Measurements from ENCODE around the gene PAX6.

PAX6 gene

DNA sequence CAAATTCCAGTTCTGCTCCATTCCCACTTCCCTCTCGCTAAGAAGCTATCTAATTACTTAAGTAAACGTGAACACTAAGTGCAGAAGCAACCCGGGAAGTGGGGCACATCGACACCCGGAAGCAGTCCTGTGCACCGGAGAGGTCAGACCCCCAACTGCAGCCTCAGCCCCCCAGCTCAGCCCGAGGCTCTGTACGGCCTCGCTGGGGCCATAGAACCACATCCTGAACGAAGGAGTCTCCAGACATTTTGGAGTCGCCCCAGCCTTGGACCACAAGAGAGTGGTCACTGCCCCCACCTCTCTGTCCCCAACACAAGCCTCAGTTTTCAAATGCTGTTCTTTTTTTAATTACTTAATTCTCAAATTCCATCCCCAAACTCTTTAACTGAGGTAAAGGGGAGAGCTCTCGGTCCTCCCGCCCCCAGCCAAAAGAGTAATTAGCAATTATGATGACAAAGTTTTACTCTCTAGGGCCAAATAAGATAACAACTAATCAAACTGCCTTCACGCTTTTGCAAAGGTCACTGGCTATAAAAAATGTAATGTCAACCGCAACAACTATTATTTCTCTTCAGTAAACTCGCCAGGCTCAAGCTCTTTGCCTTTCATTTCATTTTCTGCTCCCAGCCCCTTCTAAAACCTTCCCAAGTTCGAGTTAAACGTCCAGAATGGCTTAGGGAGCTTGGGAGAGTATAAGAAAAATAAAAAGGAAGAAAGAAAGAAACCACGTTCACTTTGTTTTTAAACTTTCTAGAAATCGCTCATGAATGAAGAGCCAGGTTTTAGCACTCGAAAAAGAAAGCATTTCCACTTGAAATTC lies 2.2 kb downstream of the PAX6 start:
- in situ Hi-C loops (cut with MboI; ENCODE audit: low sequenced_read_pairs) = no loop called here
- Histone ChIP-seq H3K9me3 (no peaks in the 10 kb centered on the region), H3K27me3 (ENCODE audit: low read depth) (peaks cover 18% of the 10 kb centered on the region), H3K4me1 (peaks cover 26% of the 10 kb centered on the region), H3K36me3 (replicated peaks) (no peaks in the 10 kb centered on the region), H3K4me3 (peak overlapping the region; percentile 40)
- no peak for DNase-seq (ENCODE audit: low spot score in 2 of 2)

DNA sequence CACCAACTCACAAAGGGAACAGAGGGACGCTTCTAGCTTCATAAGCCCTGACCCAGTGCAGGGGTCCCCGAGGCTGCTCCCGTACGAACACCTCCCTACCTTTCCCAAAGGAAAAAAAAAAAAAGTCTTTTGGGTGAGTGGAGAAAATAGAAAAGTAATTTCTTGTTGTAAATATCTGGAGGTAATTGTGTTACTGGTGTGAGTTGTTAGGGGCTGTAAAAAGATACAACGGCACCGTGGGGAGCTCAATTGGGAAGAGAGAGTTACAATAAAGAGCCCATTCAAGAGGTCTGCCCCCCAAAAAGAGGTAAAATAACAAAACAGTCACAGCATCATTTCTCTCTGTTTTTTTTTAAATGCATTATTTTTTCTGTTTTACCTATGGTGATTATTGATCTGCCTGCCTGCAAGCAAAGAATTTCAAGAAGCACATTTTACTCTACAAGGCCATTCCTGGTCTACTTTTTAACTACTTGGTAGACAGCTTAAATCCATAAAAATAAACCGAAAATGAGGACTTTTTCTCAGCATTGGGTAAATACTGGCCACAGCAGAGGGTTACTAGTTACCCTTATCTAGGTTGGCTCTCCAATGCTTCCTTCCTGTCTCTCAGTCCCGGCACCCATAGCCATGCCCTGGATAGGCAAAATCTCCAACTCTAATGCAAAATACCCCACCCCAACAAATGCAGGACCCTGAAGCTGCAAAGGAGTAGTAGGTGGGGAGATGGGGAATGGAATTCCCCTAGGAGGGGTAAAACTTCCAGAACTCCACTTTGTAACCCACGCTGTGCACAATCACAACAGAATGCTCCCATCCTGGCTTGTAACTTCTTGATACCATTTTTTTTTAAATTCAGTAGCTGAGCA lies 3.1 kb downstream of the PAX6 start:
- Histone ChIP-seq H3K27me3 (ENCODE audit: low read depth) (peaks cover 13% of the 10 kb centered on the region), H3K36me3 (replicated peaks) (no peaks in the 10 kb centered on the region), H3K4me1 (peaks cover 22% of the 10 kb centered on the region), H3K9me3 (no peaks in the 10 kb centered on the region), H3K4me3 (no peak overlapping the region)
- no peak for DNase-seq (ENCODE audit: low spot score in 2 of 2)
- in situ Hi-C loops (cut with MboI; ENCODE audit: low sequenced_read_pairs) = no loop called here

DNA sequence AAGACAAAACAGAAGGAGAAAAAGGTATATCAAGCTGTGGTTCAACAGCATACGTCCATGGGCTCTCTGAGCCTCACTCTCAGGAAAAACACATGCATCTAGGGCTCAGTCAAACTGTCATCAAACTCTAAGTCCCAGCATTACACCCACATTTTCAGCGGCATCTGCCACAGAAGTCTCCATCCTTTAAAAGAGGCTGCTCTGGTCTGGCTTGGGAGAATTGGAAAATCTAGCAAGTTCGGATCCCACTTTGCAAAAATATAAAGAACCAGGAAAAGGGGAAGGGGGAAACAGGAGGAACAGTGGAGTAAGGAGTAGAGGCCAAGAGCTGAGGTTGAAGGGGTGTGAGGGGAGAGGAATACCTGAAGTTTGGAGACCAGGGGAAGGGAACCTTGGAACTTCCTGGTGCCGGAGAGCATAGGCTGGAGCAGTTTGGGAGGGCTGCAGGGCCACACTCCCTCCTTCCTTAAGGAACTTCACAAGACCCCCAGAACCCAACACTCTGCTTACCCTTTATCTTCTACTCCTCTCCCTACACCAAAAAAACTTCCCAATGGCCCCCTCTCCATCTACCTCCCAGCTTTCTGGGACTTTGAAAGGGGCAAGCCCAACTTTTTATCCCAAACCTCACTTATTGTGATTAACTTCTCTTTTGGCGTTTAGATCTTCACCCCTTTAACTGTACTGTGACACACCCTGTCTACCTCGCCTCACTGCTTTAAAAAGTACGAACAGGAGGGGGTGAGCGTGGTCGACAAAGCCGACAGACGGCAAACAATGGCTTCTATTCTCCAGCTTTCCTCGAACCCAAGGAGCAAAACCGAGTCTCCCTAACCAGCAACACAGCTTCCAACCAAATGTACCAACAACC lies 4.0 kb downstream of the PAX6 start:
- H3K4me1 ChIP-seq = peaks cover 18% of the 10 kb centered on the region
- DNase-seq (ENCODE audit: low spot score in 2 of 2) = no peak
- H3K27me3 ChIP-seq (ENCODE audit: low read depth) = peaks cover 11% of the 10 kb centered on the region
- H3K36me3 ChIP-seq (replicated peaks) = no peaks in the 10 kb centered on the region
- H3K4me3 ChIP-seq = no peak overlapping the region
- in situ Hi-C loops (cut with MboI; ENCODE audit: low sequenced_read_pairs) = no loop called here
- H3K9me3 ChIP-seq = no peaks in the 10 kb centered on the region

DNA sequence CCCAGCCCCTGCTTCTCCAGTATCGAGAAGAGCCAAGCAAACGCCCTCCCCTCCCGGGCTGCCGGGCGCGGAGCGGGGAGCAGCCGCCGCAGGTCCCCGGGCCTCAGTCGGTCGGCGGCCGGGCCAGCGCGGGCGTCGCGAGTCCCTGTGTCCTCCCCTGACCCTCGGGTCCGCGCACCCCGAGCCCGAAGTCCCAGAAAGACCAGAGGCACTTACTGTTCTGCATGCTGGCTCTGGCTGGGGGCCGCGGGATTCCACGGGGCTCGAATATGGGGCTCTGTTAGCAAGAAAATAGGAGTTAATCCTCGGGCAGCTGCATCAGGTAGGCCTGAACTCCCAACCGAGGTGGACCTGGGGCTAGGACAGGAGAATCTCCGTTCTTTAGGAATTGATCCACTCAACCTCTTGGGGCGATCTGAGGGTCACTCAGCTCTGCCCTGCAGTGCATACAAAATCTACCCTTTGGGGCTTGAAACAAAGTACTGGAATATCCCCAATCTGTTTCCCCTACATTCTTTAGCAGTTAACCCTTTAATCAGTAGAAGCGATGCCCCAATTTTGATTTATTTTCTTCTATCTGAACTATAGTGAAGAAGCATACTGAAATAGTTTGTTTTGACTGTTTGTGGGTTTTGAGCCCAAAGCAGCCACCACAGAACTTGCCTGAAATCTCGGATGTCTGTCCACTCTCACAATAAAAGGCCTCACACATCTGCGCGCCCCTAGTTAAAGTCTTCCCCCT lies 4.8 kb downstream of the PAX6 start:
- Histone ChIP-seq H3K4me1 (peaks cover 18% of the 10 kb centered on the region), H3K27me3 (ENCODE audit: low read depth) (peaks cover 11% of the 10 kb centered on the region)
- in situ Hi-C loops (cut with MboI; ENCODE audit: low sequenced_read_pairs) = no loop called here

DNA sequence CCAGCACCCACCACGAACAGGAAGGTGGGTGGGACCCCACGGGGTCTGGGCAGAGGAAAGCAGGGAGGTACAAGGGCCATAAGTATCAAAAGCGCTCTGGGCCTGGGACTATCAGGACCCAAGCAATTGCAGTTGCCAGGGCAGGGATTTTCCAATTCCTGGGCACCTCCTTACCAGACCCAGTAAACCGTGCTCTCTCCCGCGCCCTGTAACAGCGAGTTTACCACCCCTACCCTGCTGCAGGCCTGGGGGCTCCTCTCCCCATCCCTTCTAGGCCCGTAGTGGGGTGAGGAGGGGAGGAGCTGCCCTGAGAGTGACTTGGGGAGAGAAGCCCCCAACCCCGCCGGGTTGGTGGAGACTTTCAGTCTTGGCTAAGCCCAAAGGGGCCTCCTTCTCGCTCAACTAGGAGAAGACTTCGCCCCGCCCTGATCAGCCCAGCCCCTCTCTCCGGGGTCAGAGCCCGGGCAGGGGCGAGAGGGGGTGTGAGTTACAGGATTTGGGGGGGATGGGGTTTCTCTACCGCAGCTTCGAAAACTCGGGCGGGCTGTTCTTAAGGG lies 5.4 kb downstream of the PAX6 start:
- H3K4me3 ChIP-seq = no peak overlapping the region
- H3K27me3 ChIP-seq (ENCODE audit: low read depth) = peaks cover 11% of the 10 kb centered on the region
- peaks cover 17% of the 10 kb centered on the region for H3K4me1 ChIP-seq
- H3K9me3 ChIP-seq = no peaks in the 10 kb centered on the region
- DNase-seq (ENCODE audit: low spot score in 2 of 2) = no peak
- in situ Hi-C loops (cut with MboI; ENCODE audit: low sequenced_read_pairs) = no loop called here
- H3K36me3 ChIP-seq (replicated peaks) = no peaks in the 10 kb centered on the region

More for the DNA sequence above, 4.8 kb downstream of the PAX6 start:
- no peak overlapping the region for H3K4me3 ChIP-seq
- no peaks in the 10 kb centered on the region for H3K9me3 ChIP-seq
- DNase-seq (ENCODE audit: low spot score in 2 of 2) = no peak
- H3K36me3 ChIP-seq (replicated peaks) = no peaks in the 10 kb centered on the region

DNA sequence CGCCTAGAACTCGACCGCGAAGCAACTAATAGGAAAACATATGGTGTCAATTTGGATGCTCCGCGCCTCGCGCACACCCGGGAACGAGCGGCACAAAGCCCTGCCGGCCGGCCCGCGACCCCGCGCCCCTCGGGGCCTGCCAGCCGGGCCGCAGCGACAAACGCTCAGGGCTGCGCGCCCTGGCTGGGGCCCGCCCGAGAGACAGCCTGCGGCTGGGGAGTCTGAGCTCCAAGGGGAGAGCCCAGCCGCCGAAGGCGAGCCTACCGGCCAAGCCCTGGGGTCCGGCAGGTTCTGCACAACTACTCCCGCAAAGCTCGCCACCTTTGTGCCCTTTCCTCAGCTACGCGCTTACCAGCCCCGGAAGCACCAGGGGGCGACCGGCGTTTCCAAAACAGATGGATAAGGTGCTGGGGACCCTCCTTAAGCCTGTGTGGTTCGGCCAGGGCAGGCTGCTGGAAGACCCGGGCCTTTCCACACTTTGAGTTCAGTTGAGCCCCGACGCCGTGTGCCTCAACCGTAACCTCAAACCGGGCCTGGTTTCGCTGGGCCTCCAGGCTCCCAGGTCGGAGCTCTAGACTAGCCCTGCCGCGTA lies 6.0 kb downstream of the PAX6 start:
- DNase-seq (ENCODE audit: low spot score in 2 of 2) = no peak
- Histone ChIP-seq H3K4me1 (peaks cover 15% of the 10 kb centered on the region), H3K27me3 (ENCODE audit: low read depth) (peaks cover 11% of the 10 kb centered on the region), H3K9me3 (no peaks in the 10 kb centered on the region), H3K36me3 (replicated peaks) (no peaks in the 10 kb centered on the region), H3K4me3 (no peak overlapping the region)
- in situ Hi-C loops (cut with MboI; ENCODE audit: low sequenced_read_pairs) = no loop called here

DNA sequence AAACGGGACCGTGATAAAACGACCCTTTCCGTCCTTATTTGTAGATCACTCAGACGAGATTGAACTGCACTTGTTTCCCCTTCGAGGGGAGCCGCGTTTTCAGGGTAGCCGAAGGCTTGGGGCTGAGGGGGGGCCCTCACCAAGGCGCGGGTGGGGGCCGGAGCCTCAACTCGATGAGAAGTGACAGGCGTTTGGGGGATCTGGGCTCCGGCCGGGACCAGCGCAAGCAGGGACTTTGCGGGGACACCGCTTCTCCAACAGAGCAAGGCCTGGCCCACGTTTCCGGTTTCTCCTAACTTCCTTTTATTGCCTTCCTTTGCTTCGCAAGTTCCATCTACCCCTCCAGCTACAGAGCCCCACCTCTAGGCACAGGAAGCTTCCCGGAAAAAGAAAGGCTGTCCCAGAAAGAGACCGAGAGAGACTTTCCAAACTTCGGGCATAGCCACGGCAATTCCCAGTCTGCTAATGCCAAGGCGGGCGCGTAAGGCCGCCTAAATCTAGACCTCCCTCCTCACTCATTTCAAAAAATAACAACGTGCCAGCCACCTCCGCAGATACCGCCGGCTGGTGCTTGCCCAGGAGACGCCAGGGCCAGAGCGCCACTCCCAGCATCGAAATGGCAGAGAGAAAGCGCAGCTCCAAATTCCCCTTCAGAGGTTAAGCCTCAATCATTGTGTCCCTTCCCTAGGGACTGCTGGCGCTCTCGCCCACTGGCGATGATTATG lies 6.6 kb downstream of the PAX6 start:
- no peak for DNase-seq (ENCODE audit: low spot score in 2 of 2)
- Histone ChIP-seq H3K36me3 (replicated peaks) (no peaks in the 10 kb centered on the region), H3K9me3 (no peaks in the 10 kb centered on the region), H3K4me3 (no peak overlapping the region), H3K4me1 (peaks cover 11% of the 10 kb centered on the region), H3K27me3 (ENCODE audit: low read depth) (peaks cover 5% of the 10 kb centered on the region)
- in situ Hi-C loops (cut with MboI; ENCODE audit: low sequenced_read_pairs) = no loop called here

DNA sequence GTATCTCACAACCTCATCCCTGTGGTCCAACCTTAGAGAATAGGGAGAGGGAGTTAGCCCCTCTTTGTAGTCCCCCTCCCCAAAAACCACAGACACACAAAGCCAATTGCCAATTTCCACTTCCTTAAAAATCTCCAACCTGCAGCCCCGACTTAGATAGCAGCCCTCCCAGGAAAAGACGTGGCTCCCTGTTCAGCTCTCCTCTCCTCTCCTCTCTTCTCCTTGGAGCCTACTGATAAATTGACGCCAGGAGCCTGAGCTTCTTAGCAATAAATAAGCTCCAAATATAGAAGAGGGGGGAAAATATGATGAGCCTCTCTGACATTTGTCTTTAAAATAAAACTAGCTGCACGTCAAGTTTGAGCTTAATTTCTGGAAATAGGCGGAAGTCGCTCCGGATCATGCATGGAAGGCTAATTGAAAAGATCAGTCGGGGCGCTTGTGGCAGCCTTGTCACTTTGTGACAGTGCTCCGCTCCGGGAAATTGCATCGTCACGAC lies 7.3 kb downstream of the PAX6 start:
- Histone ChIP-seq H3K4me3 (no peak overlapping the region), H3K36me3 (replicated peaks) (no peaks in the 10 kb centered on the region), H3K9me3 (no peaks in the 10 kb centered on the region), H3K4me1 (peaks cover 5% of the 10 kb centered on the region; the same call in 1 of the 2 replicates), H3K27me3 (ENCODE audit: low read depth) (peaks cover 5% of the 10 kb centered on the region)
- no peak for DNase-seq (ENCODE audit: low spot score in 2 of 2)
- in situ Hi-C loops (cut with MboI; ENCODE audit: low sequenced_read_pairs) = no loop called here

- Histone ChIP-seq H3K4me1 (no peaks in the 10 kb centered on the region), H3K36me3 (replicated peaks) (no peaks in the 10 kb centered on the region), H3K27me3 (ENCODE audit: low read depth) (peaks cover 4% of the 10 kb centered on the region), H3K4me3 (no peak overlapping the region), H3K9me3 (no peaks in the 10 kb centered on the region)
- no peak for DNase-seq (ENCODE audit: low spot score in 2 of 2)
- in situ Hi-C loops (cut with MboI; ENCODE audit: low sequenced_read_pairs) = no loop called here
Measured at GRCh38 chr11:31802990-31803812, 7.9 kb downstream of the PAX6 start.

DNA sequence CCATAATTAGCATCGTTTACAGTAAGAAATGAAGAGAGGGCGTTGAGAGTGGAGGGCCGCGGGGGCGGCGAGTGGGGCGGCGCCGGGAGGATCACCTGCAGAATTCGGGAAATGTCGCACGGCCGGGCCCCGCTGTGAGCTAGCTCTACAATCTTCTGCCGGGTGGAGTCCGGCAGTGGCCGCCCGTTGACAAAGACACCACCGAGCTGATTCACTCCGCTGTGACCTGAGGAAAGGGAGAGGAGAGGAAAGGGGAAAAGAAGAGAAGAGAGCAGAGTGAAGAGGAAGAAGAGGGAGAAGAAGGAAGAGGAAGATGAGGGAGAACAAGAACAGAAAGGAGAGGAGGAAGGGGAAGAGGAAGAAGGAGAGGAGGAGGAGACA lies 8.5 kb downstream of the PAX6 start:
- in situ Hi-C loops (cut with MboI; ENCODE audit: low sequenced_read_pairs) = no loop called here
- no peaks in the 10 kb centered on the region for H3K36me3 ChIP-seq (replicated peaks)
- H3K27me3 ChIP-seq (ENCODE audit: low read depth) = no peaks in the 10 kb centered on the region; the same call in 1 of the 2 replicates
- no peaks in the 10 kb centered on the region for H3K4me1 ChIP-seq
- no peak for DNase-seq (ENCODE audit: low spot score in 2 of 2)
- no peaks in the 10 kb centered on the region for H3K9me3 ChIP-seq
- no peak overlapping the region for H3K4me3 ChIP-seq

GRCh38 chr11:31802000-31802551 lies 9.0 kb downstream of the PAX6 start:
- in situ Hi-C loops (cut with MboI; ENCODE audit: low sequenced_read_pairs) = no loop called here
- no peak for DNase-seq (ENCODE audit: low spot score in 2 of 2)
- Histone ChIP-seq H3K4me3 (no peak overlapping the region), H3K9me3 (no peaks in the 10 kb centered on the region), H3K27me3 (ENCODE audit: low read depth) (no peaks in the 10 kb centered on the region), H3K4me1 (no peaks in the 10 kb centered on the region), H3K36me3 (replicated peaks) (no peaks in the 10 kb centered on the region)

Measured in HAP-1 (cell line).